ENCODE results near the gene CCDC57.

The CCDC57 gene

DNA sequence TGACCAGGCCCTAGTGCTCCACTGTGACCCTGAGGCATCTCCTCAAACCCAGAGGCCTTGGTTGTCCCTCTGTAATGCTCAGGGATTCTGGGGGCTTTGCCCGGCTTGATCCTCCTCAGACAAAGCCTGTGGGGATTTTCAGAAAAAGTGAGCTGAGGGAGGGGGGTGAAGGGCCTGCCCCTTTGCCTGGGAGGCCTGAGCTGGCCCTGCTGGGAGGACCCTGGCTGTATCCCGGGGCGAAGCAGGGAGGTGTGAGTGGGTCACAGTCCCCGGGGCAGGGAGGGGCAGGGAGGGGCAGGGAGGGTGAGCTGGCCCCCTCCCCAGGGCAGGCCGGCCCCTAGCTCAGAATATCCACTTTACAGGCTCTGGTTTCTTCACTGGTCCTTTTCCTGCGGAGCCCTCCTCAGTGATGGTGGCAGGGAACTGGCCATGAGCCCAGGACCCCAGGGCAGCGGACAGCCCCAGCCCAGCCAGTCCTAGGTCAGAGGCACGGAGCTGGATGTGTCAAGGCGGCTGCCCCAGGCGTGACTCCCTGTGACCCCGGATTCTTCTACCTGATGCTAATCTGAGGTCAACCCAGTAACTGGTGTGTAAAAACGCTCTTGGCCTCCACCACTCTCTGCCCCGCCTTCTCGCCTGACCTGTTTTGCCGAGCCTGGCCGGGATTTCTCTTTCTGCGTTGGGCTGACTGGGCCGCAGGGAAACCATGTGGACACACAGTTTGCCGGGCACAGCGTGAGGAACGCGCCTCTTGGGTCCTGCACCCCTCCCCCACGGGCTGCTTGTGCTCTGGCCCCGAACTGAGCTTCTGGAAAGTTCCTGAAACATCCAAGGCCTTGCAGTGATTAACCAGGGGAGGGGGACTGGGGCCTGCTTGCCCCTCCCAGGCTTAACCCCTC, 108.8 kb downstream of the CCDC57 start:
- DNase-seq: peak; percentile 83

DNA sequence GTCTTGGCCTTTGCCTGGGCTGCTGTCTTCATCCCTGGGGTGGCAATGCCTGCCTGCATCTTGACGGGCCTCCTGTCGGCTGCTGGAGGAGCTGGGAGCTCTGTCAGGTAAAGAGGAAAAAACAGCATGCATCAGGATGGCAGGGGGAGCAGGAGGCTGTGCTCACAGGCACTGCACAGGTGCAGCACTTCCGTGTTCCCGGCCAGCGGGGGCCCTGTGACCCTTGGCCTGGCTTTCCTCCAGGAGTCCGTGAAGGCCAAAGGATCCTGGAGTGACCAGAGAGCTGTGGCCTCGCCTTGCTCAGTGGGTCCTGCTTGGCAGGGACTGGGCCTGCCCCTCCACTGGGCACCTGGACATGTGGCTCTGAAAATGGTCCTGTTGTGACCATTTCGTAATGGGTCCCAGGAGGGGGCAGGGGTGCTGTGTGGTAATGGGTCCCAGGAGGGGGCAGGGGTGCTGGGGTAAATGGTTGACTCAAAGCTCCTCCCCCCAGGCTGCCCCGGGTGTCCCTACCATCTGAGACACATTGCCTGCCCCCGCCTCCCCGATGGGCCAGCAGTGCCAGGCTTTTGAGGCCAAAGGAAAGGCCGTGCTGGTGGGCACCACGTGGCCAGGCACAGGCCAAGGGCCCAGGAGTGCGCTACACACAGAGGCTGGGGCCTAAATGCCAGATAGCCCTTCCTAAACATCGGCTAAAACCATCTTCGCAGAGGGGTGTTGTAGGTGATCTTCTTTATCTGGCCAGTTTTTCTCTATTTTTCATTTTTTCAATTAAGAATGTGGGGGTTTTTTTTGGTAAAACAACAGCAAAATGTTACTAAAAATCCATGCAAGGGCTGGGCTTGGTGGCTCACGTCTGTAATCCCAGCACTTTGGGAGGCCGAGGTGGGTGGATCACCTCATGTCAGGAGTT, 110.6 kb downstream of the CCDC57 start:
- no peak for DNase-seq

DNA sequence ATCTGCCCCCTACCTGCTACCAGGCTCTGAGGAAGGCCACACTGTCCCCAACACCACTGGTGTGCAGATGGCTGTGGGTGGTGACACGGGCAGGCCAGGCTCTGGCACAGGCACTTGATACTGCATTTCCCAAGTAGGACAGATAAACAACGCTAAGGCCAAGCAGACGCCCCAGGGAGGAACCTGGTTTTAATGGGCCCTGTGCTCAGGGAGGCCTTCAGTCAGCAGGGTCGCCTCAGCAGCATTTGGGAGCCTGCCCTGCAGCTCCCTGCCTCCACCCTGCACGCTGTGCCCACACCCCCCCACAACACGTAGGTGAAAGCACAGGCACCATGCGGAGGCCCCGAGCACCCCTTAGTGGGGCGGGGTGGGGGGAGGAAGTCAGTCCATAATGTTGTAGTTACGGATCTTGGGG, 111.3 kb downstream of the CCDC57 start:
- DNase-seq: no peak

DNA sequence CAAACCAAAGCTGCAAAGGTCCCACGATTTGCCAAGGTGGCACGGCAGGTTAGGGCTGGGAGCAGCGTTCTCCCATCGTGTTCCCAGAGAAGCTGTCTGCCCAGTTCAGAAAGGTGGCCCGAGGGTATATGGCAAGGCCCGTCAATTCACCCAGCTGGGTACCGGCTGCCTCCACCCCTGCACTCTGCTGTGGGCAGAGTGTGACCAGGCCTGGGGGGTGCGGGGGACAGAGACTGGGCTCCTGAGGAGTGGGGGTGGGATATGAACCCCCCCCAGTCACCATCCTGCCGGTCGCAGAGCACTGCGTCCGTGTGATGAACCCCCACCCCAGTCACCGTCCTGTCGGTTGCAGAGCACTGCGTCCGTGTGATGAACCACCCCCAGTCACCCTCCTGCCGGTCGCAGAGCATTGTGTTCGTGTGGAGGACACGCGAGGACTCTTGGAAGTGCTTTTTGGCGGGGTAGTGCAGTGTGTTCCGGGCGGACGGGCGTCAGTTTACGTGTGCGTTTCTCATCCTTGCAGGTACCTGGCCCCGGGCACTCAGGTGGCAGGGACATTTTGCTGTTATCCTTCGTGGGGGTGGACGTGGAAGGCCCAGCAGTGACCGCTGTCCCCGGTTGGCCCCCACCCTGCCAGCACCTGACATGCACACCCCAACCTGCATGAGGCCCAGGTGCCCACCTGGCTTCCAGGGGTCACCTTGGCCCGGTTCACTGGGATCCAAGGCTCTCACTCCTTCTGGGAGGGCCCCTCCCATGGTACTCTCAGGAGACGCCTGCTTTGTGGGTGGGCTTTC, 111.9 kb downstream of the CCDC57 start:
- DNase-seq: no peak

DNA sequence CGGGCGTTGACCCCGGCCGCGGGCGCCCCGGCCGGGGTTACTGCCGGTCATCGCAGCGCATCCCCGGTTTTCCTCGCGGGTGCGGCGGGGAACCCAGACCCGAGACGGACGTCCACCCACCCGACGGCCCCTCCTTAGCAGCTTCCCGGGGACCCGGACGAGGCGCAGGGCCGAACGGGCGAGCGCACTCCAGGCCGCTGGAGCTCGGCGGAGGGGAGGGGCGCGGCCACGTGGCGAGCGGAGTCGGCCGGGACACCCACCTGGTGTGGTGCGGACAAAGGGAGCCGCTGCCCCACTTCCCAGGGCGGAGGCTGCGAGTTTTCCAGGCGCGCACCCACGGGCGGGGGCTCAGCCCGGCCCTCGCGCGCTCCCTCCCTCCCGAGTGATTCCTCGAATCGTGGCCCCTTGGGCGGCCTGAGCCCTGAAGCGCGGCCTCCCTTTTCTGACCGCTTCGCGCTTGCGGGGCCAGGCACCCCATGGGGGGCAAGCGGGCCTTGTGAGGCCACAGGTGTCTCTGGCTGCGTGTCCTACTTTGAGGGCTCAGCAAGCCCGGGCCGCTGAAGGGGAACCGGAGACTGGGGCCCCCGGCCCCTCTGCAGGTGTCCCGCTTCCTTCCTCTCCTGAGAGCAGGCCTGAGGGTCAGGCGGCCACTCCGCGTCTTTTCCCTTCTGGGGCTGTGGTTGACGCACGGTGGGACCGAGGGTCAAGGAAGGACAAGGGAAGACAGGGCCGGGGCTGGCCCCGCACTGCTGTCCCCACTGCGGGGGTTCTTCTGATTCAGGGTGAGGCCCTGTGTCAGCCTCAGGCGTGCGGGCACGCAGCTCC, 113.5 kb downstream of the CCDC57 start:
- peak; percentile 78 for DNase-seq

DNA sequence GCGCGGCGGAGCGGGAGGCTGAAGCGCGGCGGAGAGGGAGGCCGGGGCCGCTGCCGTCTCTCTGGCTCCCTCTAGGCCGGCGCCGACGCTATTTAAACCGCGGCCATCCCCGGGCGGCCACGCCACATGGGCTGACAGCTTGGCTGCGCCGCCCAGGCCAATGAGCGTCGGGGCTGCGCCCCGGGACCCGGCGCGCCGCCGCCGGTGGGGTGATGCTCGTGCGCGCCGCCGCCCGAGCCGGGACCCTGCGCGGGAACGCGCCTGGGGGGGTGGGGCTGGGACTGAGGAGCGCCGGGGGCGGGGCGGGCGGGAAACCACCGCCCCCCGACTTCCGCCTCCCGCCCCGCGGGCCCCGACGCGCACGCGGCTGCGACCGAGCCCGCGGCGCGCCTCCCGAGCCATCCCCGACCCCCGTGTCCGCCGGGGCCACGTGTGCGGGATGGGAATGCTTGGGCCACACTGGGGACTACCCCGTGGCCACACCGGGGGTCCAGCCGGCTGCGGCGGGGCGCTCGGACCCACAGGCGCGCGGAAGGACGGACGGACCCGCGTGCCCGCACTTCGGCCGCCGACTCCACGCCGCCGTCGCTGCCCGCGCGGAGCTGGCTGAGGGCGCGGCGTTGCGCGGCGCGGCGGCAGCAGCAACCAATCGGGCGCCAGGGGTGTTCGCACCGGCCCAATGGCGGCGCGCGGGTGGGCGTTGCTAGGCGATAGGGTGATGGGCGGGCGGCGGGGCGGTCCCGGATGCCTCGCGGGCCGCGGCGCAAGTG, 114.3 kb downstream of the CCDC57 start, which contains the start of gene FASN:
TSS of gene FASN (minus strand) at position 68 of the 770 bp plus-strand sequence. CDS start 1,791 bp downstream, outside the sequence.
- peak; percentile 97 for DNase-seq

DNA sequence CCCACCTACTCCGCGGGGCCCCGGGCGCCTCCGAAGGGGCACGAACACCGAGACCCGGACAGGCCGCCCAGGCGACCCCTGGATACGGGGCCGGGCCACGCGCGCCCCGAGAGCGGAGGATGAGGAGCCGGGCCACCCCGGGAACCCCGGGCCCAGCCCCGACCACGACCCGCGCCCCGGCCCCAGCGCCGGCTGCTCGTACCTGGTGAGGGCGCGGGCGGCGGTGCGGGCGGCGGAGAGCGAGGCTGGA, 114.8 kb downstream of the CCDC57 start:
- no peak for DNase-seq

DNA sequence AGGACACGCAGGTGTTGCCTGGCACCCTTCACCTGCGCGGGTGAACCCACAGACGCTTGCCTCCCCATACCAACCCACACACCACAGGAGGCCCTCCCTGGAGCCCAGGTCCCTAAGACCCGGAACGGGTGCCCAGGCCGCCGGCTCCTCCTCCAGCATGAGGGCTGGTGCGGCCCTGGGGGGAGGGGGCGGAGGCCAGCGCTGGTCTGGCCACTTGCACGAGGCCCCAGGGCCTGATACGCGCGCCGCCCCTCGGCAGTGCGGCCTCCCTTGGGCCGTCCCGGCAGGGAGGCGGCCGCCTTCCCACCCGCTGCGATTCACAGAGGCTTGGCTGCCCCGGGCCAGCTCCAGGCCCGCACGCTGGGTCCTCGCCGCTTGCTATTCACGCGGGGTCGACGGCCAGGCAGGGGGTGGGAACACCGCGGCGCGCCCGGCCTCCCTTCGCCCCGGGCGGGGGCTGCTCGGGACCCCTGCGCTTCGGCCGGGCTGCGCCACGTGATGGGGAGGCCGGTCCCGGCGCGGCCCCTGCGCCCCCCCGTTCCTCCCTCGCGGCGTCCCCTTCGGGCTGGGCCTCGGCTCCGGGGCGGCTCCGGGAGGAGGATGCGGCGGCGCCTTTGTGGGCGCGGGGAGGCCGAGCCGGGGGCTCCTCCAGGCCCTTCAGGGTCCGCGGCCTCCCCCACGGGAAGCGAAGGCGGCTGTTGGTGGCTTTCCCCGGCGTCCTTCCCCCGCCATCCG, 115.3 kb downstream of the CCDC57 start:
- DNase-seq: peak; percentile 57

DNA sequence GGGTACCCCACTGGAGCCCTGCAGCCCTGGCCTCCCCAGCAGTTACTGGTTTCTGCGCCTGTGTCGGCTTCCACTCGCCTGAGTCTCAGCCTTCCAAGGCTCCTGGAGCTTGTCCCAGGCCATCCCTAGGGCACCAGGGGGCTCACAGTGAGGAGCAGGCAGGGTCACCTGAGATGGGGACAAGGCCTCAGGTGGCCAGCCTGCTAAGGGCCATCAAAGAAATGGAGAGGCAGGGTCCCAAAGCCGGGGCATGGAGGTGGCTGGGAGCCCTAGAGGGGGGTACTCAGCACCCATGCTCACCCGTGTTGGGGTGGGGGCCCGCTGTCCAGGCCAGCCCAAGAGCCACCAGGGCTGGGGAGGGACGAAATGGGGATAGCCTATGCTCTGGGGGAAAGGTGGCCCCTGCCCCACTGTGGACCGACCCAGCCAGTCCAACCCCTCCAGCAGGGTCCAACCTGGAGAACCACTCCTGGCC, 115.9 kb downstream of the CCDC57 start:
- DNase-seq: no peak

DNA sequence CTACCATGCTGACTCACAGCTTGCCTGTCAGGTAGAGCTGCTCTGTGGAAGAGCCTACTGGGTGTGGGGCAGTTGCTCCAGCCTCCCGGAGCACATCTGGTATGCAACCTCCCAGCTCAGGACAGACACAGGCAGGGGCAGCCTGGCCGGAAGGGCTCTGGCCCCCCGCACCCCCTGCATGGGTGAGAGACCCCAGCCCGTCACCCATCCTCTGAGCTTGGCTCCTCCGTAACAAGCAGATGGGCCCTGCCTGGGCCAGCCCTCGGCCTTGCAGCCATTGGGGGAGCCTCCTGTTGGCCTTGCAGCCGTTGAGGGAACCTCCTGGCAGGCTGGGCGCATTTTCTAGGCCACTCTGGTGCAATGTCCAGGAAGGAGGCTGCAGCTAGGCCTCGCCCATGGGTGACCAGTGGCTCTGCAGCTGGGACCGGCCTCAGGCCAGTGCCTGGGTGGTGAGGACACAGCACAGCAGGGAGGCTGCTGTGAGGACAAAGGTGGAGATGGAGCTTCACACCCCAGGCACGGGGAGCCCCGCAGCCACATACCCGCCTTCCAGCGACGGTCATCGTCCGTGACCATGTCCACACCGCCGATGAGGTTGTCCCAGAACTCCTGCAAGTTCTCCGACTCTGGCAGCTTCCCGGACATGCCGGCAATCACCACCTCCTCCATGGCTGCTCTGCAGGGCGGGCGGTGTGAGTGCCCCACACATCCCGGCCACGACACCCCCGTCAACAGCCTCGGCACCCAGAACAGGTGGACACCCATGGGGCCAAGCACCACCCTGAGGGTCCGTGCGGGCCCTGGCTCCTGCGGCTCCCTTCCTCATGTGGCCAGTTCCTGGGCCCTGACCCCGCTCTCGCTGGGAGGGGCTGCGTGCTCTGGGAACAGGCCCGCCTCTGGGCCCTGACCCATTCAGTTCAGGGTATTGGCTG, 116.6 kb downstream of the CCDC57 start:
- no peak for DNase-seq

DNA sequence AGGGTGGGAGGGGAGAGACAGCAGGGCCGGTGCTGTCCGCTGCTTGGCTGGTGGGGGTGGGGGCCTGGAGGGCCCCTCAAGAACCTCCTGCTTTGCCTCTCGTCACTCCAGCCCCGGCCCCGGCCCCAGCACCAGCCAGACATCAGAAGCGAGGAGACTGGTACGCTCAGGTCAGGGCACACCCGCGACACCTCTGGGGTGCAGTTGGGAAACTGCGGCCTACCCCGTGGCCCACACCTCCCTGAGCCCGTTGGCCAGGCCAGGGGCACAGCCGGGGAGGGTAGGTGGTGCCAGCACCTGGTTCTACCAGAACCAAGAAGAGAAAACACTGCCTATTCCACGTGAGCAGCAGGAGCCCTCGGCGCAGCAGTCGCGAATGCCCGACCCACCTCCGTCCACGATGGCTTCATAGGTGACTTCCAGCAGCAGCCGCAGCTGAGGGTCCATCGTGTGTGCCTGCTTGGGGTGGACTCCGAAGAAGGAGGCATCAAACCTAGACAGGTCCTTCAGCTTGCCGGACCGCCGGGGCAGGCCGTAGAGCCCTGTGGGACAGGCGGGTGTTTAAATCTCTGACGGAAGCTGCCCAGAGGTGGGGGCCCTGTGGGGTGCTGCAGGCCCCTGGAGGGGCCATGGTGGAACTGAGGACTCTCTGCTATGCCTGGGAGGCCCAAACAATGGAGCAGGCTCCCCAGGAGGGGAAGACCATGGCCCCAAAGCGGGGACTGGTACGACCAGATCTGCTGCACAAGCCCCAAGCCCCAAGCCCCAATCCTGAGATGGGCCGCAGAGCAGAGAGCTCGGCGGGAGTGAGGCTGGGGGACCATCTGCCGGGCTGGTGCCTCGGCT, 117.5 kb downstream of the CCDC57 start:
- DNase-seq: peak; percentile 45

DNA sequence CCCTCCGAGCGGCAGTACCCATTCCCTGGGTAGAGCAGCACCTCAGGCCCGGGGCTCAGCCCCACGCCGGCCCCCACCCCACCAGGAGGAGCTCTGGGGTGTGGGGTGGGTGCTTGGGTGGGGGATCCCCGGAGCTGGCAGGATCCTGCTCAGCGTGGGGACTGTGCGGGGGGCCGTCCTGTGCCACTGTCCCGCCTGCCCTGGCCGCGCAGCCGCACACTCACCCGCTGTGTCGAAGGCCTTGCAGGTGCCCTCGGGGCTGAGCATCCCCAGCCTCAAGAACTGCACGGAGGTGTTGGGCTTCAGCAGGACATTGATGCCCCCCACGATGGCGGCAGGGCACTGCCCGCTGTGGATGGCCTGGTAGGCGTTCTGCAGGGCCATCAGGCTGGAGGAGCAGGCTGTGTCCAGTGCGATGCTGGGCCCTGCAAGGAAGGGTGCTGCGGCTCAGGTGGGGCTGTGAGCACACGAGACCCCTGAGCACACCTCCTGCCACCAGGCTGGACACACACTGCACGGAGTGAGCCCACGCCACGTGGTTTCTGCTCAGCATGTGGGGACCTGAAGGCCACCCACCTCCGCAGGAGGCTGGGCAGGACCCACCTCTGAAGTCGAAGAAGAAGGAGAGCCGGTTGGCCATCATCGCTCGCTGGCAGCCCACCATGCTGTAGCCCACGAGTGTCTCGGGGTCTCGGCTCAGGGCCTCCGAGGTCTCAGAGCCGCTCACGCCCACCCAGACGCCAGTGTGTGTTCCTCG, 119.5 kb downstream of the CCDC57 start:
- DNase-seq: no peak

DNA sequence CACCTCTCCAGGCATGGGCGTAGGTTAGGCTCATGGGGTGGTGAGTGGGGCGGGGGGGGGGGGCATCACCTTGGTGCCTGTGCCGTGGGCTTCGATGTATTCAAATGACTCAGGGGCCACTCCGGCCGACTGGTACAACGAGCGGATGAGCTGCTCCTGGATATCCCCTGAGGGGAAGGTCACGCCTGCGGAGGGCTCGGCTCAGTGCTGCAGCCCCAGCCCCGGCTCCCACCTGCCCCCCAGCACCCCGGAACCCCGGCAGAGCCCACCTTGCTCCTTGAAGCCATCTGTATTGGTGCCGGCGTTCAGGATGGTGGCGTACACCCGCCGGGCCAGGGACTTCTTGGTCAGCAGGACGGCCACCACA, 120.0 kb downstream of the CCDC57 start:
- DNase-seq: no peak

DNA sequence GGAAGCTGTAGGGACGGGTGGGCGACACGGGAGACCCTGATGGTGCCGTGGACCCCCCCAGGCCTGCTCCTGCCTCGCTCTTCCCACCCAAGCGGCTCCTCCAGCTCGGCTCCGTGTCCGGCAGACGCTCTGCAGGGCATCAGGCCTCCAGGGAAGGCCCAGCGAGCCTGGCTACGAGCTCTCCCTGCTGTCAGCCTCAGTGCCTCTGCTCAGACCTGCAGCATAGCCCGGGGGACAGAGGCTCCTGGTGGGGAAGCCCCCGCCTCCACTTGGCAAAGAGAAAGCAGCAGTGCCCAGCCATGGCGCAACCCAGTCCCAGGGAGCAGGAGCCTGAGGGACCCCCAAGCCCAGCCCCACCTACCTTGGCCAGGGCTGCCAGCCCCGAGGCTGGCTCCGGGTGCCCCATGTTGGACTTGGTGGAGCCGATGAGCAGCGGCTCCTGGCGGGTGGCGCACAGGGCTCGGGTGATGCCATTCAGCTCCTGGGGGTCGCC, 120.5 kb downstream of the CCDC57 start:
- DNase-seq: no peak

DNA sequence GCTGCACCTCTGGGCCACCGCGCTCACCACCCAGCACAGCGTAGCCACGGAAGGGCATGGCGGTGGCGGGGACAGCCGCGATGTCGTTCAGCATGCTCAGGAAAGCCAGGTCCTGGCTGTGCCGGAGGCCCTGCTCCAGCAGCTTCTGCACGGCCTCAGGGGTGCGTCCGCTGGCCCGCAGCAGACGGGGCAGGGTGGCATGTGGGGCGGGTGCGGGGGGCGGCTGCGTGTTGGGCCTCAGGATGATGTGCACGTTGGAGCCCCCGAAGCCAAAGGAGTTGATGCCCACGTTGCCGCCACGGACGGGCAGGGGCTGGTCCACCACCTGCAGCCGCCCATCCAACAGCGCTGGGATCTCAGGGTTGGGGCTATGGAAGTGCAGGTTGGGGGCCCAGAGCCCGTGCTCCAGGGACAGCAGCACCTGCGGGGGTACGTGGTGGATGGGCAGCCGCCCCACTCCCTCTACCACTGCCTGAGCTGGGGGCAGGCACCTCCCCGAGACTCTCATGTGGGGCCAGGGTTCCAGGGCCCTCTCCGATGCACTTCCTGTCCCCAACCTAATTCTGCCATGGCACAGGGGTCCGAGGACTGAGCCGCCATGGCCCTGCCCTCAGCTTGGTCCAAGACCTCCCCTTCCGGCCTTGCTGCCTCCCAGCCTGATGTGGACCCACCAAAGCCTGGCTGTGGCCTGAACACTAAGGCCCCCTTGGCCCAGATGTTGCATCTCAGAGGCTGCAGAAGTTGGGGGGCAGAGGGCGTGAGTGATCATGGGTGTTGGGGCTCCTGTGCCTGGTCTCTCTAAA, 121.2 kb downstream of the CCDC57 start:
- DNase-seq: no peak

DNA sequence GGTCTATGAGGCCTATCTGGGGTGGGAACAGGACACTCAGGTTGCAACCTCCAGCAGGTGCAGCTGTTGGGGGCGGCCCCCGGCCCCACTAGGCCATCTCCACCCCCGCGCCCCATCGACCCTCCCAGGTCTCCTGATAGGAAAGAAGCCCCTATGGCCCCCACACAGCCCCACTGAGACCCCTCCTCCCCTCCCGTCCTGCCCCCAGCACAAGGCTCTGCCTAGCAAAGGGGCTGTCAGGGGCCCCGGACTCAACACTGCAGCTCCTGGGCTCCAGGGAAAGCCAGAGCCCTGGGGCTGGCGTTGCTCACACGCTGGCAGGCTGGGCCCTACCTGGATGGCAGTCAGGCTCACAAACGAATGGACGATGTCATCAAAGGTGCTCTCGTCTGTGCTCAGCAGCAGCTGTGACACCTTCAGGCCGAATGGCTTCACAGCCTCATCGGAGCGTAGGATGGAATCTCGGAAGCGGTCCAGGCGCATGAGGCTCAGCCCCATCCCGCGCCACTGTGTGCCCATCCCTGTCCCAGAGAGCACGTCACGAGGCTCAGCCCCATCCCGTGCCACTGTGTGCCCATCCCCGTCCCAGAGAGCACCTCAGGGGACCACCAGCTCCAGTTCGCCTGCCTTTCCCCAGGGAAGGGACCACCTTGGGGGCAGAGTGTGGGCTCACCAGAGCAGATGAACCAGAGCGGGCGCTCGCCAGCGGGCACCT, 121.9 kb downstream of the CCDC57 start:
- no peak for DNase-seq

Measured in NCI-H82 (cell line).